Smooth muscle cell of the brain vasculature (primary cell): ENCODE measurements around the gene GFAP.

Experiments
- DNase-seq: peaks from one replicate; pipeline ENCODE4 v3.0.0-alpha.2; 2012; ENCODE audit warnings: low read depth, low spot score

Gene GFAP

GRCh38 chr17:44865931-44866330 lies 49.4 kb downstream of the GFAP start:
- DNase-seq = no peak

GRCh38 chr17:44865231-44865660 lies 50.1 kb downstream of the GFAP start:
- peak; percentile 43 for DNase-seq

GRCh38 chr17:44864831-44865230 lies 50.5 kb downstream of the GFAP start:
- DNase-seq = no peak

GRCh38 chr17:44863061-44863918 lies 52.0 kb downstream of the GFAP start:
- DNase-seq = no peak

GRCh38 chr17:44862278-44862914 lies 52.9 kb downstream of the GFAP start:
- no peak for DNase-seq

GRCh38 chr17:44859701-44860100 lies 55.6 kb downstream of the GFAP start:
- DNase-seq = no peak

- DNase-seq = no peak
Measured at GRCh38 chr17:44854192-44854591, 61.1 kb downstream of the GFAP start.
